ENCODE results near the gene TACC3. TPM values are rescaled to one million over a fixed set of nuclear protein-coding genes. Genes with fewer than 3 reads are reported as not detected.

The TACC3 gene
- total and polyA plus RNA-seq, 2 of the 8 experiments (the other 6 are each of a cell fraction or from before 2014, with no cell fraction given), result 73.8 to 148 TPM

DNA sequence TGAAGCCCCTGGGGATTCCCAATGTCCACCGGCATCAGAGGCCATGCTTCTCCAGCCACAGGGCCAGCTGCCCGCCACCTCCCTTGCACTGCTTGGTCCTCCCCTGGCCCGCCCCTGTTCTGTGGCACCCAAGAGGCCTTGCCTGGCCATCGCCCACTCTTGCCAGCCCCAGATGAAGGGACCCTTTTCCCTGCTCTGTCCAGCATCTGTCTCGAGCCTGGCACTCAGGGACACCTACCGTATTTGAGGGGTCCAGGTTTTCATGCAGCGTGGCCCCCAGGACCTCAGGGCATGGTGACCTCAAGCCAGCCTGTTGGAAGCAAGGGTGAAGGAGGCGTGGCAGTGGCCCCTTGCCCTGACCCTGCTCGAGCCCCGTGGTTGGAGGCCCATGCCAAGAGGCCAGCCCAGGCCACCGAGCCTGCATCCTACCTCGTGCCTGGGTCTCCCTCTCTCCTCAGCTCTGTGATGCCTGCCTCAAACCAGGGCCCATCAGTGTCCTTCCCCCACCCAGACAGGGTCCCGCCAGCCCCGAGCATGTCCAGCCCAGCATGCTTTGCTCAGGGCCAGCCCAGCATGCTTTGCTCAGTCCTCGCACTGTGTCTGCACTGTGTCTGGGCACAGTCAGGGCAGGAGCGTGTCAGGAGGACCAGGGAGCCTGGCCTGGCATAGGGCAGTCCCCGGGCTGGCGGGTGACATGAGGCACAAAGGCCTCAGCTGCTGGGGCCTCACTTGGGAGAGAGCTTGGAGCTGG lies 57.5 kb downstream of the TACC3 start:
- peak overlapping the region in 1 of 2 experiments; percentile 55; a peak in 1 of 4 replicates for H3K4me2 ChIP-seq (ENCODE audit: insufficient read depth in 1 of 2, low read depth in 2 of 2, low read length in 2 of 2)
- no peaks in the 10 kb centered on the region; the same call in 1 of the 2 replicates for H3K79me1 ChIP-seq (ENCODE audit: low read depth, low read length)
- peak overlapping the region; percentile 99 for H4K91ac ChIP-seq (replicated peaks; ENCODE audit: insufficient read length, low read length)
- CTCF ChIA-PET (ENCODE audit: partially characterized antibody), result interaction anchor here (52.9 to 71.2 kb wide), 2 partner anchors 10 to 14 kb away, joined by 2507 read pairs; partner anchors contain the start of gene FGFR3
- H2BK20ac ChIP-seq (ENCODE audit: low read length), result peak overlapping the region; percentile 100
- H3K56ac ChIP-seq (replicated peaks; ENCODE audit: insufficient read length, low read depth, low read length), result no peak overlapping the region
- peak overlapping the region; percentile 98 for H3K4ac ChIP-seq (replicated peaks; ENCODE audit: insufficient read length, low read depth, low read length)
- no peaks in the 10 kb centered on the region for H3K23me2 ChIP-seq (ENCODE audit: low read depth, low read length)
- peak overlapping the region; percentile 93 for H2BK12ac ChIP-seq (ENCODE audit: low read depth, low read length)
- H2BK15ac ChIP-seq (ENCODE audit: low read length), result peak overlapping the region; percentile 89
- peaks cover 0 to 27% (median 22%) of the 10 kb centered on the region in 4 experiments; a peak in 6 of 7 replicates for H3K4me1 ChIP-seq (replicated peaks in 1 of 4; ENCODE audit: control insufficient read depth in 3 of 4, insufficient read depth in 4 of 4, low read length in 3 of 4)
- FAIRE-seq (no peak), DNase-seq (ENCODE audit: low read depth in 1 of 2, low spot score in 2 of 2) (no peak)
- H3K27ac ChIP-seq (ENCODE audit: low read depth, low read length), result no peak overlapping the region; the same call in 1 of the 2 replicates
- H3K36me3 ChIP-seq (ENCODE audit: control insufficient read depth in 2 of 4, insufficient read depth in 4 of 4, low read length in 3 of 4), result no peaks in the 10 kb centered on the region
- H2BK5ac ChIP-seq (ENCODE audit: low read depth, low read length), result peak overlapping the region; percentile 96; the same call in 1 of the 2 replicates
- H3K9ac ChIP-seq (replicated peaks in 1 of 4; ENCODE audit: extremely low read depth in 1 of 4, low read depth in 3 of 4, low read length in 3 of 4), result no peak overlapping the region
- H3K27me3 ChIP-seq (replicated peaks in 1 of 4; ENCODE audit: control insufficient read depth in 3 of 4, extremely low read depth in 1 of 4, insufficient read depth in 3 of 4, low read length in 3 of 4), result 0 out of 7 replicates have a peak, but pooled peaks cover 0 to 2% (median 0%) of the 10 kb centered on the region in 4 experiments
- WGBS, 2 experiments (ENCODE audit: extremely low coverage in 1 of 2, insufficient coverage in 1 of 2, insufficient read length in 1 of 2, insufficient replicate concordance in 2 of 2, low coverage in 1 of 2, low lambda C conversion rate in 2 of 2, missing lambda C conversion rate in 1 of 2), result 91% methylated on average over 18 of the region's 18 CpGs; no CpG with 5 or more reads in 1 of the 2 experiments
- H3K23ac ChIP-seq (ENCODE audit: insufficient read length), result no peak overlapping the region
- peak overlapping the region; percentile 53 for H4K8ac ChIP-seq (ENCODE audit: extremely low read depth, insufficient read depth, low read length)
- POLR2A ChIA-PET (ENCODE audit: partially characterized antibody), result interaction anchor here (0.7 to 17.2 kb wide), 6 partner anchors 11 to 34 kb away, joined by 3 to 170 read pairs (median 6); partner anchors contain the start of gene FGFR3
- no peak overlapping the region for H3K14ac ChIP-seq (ENCODE audit: insufficient read length)
- H2AK5ac ChIP-seq (ENCODE audit: low read depth, low read length), result peak overlapping the region; percentile 69
- no peaks in the 10 kb centered on the region for H3K9me3 ChIP-seq (ENCODE audit: insufficient read depth in 2 of 2, low read depth in 1 of 2, low read length in 1 of 2)
- H2BK120ac ChIP-seq (replicated peaks; ENCODE audit: low read depth, low read length), result peak overlapping the region; percentile 99
- no peak overlapping the region for H2AFZ ChIP-seq (ENCODE audit: low read length)
- peak overlapping the region; percentile 97 for H3K18ac ChIP-seq (ENCODE audit: extremely low read depth, low read length)
- H4K20me1 ChIP-seq (replicated peaks in 1 of 2; ENCODE audit: control insufficient read depth in 1 of 2, insufficient read depth in 2 of 2, low read length in 2 of 2), result peaks cover 0 to 2% of the 10 kb centered on the region in 2 experiments
- H3K79me2 ChIP-seq (ENCODE audit: control insufficient read depth in 1 of 2, insufficient read depth in 2 of 2, low read length in 2 of 2), result no peaks in the 10 kb centered on the region
- peak overlapping the region; percentile 75 for H4K5ac ChIP-seq (ENCODE audit: insufficient read length, low read depth, low read length)
- H3K4me3 ChIP-seq (ENCODE audit: extremely low read depth in 1 of 4, insufficient read depth in 2 of 4, low read depth in 3 of 4, low read length in 4 of 4), result no peak overlapping the region
- no peak for TF ChIP-seq E2F6 (IDR thresholded peaks at IDR 0.05)
- TF ChIP-seq SRF (IDR thresholded peaks at IDR 0.05; ENCODE audit: low read depth, low read length), result no peak
- TF ChIP-seq SIRT6 (IDR thresholded peaks at IDR 0.05; ENCODE audit: low read length), result no peak
- TF ChIP-seq POLR2A (IDR thresholded peaks at IDR 0.05; ENCODE audit: control extremely low read depth in 1 of 2, low read depth in 2 of 2, low read length in 2 of 2), result no peak
- no peak for TF ChIP-seq JUND (IDR thresholded peaks at IDR 0.05; ENCODE audit: low read length)
- no peak for TF ChIP-seq CHD1 (IDR thresholded peaks at IDR 0.05; ENCODE audit: low read depth, low read length)
- TF ChIP-seq TAF7 (optimal IDR thresholded peaks at IDR 0.05; ENCODE audit: borderline replicate concordance, low read depth, low read length), result no peak
- TF ChIP-seq NANOG (IDR thresholded peaks at IDR 0.05; ENCODE audit: insufficient read depth, low read depth, low read length, poor library complexity, severe bottlenecking), result no peak
- TF ChIP-seq POU5F1 (IDR thresholded peaks at IDR 0.05; ENCODE audit: low read depth, low read length), result no peak
- no peak for TF ChIP-seq SP2 (IDR thresholded peaks at IDR 0.05; ENCODE audit: low read length)
- TF ChIP-seq RAD21 (IDR thresholded peaks at IDR 0.05 in 1 of 2, conservative IDR thresholded peaks at IDR 0.05 in 1 of 2; ENCODE audit: low read depth in 2 of 2, low read length in 2 of 2), result no peak
- TF ChIP-seq NRF1 (IDR thresholded peaks at IDR 0.05; ENCODE audit: low read depth, low read length), result no peak
